Measurements from ENCODE around the gene CACNG6.

The CACNG6 gene

GRCh38 chr19:53971673-53972072, 19.8 kb upstream of the CACNG6 start:
- no peak for DNase-seq

- peak; percentile 86 for DNase-seq
Measured at GRCh38 chr19:53977429-53977990, 13.9 kb upstream of the CACNG6 start.

GRCh38 chr19:53977991-53978731, 13.3 kb upstream of the CACNG6 start:
- DNase-seq, result peak; percentile 84

GRCh38 chr19:53978975-53979801, 12.2 kb upstream of the CACNG6 start:
- no peak for DNase-seq

- DNase-seq, result no peak
Measured at GRCh38 chr19:53980539-53981375, 10.7 kb upstream of the CACNG6 start.

- no peak for DNase-seq
Measured at GRCh38 chr19:53981376-53981951, 10.0 kb upstream of the CACNG6 start.

- DNase-seq, result no peak
Measured at GRCh38 chr19:53982001-53982451, 9.4 kb upstream of the CACNG6 start.

GRCh38 chr19:53982611-53983010, 8.8 kb upstream of the CACNG6 start:
- no peak for DNase-seq

GRCh38 chr19:53983457-53984289, 7.8 kb upstream of the CACNG6 start:
- DNase-seq, result no peak

GRCh38 chr19:53985863-53986262, 5.6 kb upstream of the CACNG6 start:
- DNase-seq, result no peak

- DNase-seq, result no peak
Measured at GRCh38 chr19:53988981-53989380, 2.5 kb upstream of the CACNG6 start.

GRCh38 chr19:53989600-53990533, 1.6 kb upstream of the CACNG6 start:
- DNase-seq, result peak; percentile 14

GRCh38 chr19:53992211-53992610, 774 bp downstream of the CACNG6 start:
- no peak for DNase-seq

- no peak for DNase-seq
Measured at GRCh38 chr19:53992815-53993214, 1.4 kb downstream of the CACNG6 start.

GRCh38 chr19:53993448-53993847, 2.0 kb downstream of the CACNG6 start:
- no peak for DNase-seq

- no peak for DNase-seq
Measured at GRCh38 chr19:53994811-53995210, 3.4 kb downstream of the CACNG6 start.

- no peak for DNase-seq
Measured at GRCh38 chr19:53998223-53998622, 6.8 kb downstream of the CACNG6 start.

GRCh38 chr19:53999694-54000093, 8.3 kb downstream of the CACNG6 start:
- no peak for DNase-seq

- DNase-seq, result no peak
Measured at GRCh38 chr19:54001496-54001895, 10.1 kb downstream of the CACNG6 start.
